H9 (cell line): ENCODE measurements around the gene PLEKHA7. TPM values are rescaled to one million over a fixed set of nuclear protein-coding genes. Genes with fewer than 3 reads are reported as not detected.

Experiments
- DNase-seq: peaks from one replicate; pipeline ENCODE4 v3.0.0-alpha.2; 2017
- H2AFZ ChIP-seq: one replicate; pipeline ENCODE4 v1.6.1; 2013; ENCODE audit warnings: mild to moderate bottlenecking, low read length, control low read depth, moderate library complexity
- H2AK5ac ChIP-seq: 2 replicates; pipeline ENCODE4 v1.6.1; 2013; ENCODE audit warnings: low read length, control low read depth, mixed read lengths; ENCODE audit not compliant: insufficient read length
- H2BK120ac ChIP-seq: one replicate; pipeline ENCODE4 v1.6.1; 2013; ENCODE audit warnings: low read depth, mild to moderate bottlenecking, low read length, control low read depth, inconsistent platforms; ENCODE audit not compliant: poor library complexity, severe bottlenecking
- H2BK12ac ChIP-seq: 2 replicates; pipeline ENCODE4 v1.6.1; 2013; ENCODE audit warnings: low read length, control low read depth, mixed read lengths, low read depth; ENCODE audit not compliant: insufficient read length
- H2BK15ac ChIP-seq: 2 replicates; pipeline ENCODE4 v1.6.1; 2013; ENCODE audit warnings: low read depth, low read length, control low read depth
- H2BK20ac ChIP-seq: one replicate; pipeline ENCODE4 v1.6.1; 2013; ENCODE audit warnings: low read depth, mild to moderate bottlenecking, low read length, control low read depth, inconsistent platforms; ENCODE audit not compliant: poor library complexity, severe bottlenecking
- H2BK5ac ChIP-seq: 2 replicates; pipeline ENCODE4 v1.6.1; 2013; ENCODE audit warnings: low read length, control low read depth, mixed read lengths; ENCODE audit not compliant: insufficient read length
- H3K14ac ChIP-seq: 2 replicates; pipeline ENCODE4 v1.6.1; 2013; ENCODE audit warnings: low read length, control low read depth; ENCODE audit not compliant: insufficient read depth
- H3K18ac ChIP-seq: 2 replicates; pipeline ENCODE4 v1.6.1; 2013; ENCODE audit warnings: low read depth, mild to moderate bottlenecking, mixed read lengths, low read length, control low read depth; ENCODE audit not compliant: insufficient read length
- H3K23ac ChIP-seq: 2 replicates; pipeline ENCODE4 v1.6.1; 2013; ENCODE audit warnings: low read length, control low read depth, mixed read lengths, low read depth; ENCODE audit not compliant: insufficient read length
- H3K23me2 ChIP-seq: 2 replicates; pipeline ENCODE4 v1.6.1; 2013; ENCODE audit warnings: low read depth, mild to moderate bottlenecking, mixed read lengths, low read length, control low read depth; ENCODE audit not compliant: insufficient read length, poor library complexity, severe bottlenecking
- H3K27ac ChIP-seq: 2 replicates; pipeline ENCODE4 v1.5.1; 2013; ENCODE audit warnings: low read length, control low read depth, mixed read lengths, low read depth; ENCODE audit not compliant: insufficient read length
- H3K27me3 ChIP-seq: 2 replicates; pipeline ENCODE4 v1.6.1; 2013; ENCODE audit warnings: low read length, control low read depth, inconsistent platforms; ENCODE audit not compliant: insufficient read depth
- H3K4ac ChIP-seq: 2 replicates; pipeline ENCODE4 v1.6.1; 2013; ENCODE audit warnings: low read depth, mild to moderate bottlenecking, control low read depth, inconsistent platforms, low read length, moderate library complexity
- H3K4me1 ChIP-seq: 2 replicates; pipeline ENCODE4 v1.6.1; 2013; ENCODE audit warnings: low read length, control low read depth, inconsistent platforms; ENCODE audit not compliant: insufficient read depth
- H3K4me2 ChIP-seq: 2 replicates; pipeline ENCODE4 v1.6.1; 2013; ENCODE audit warnings: low read length, control low read depth, mixed read lengths; ENCODE audit not compliant: insufficient read length, insufficient read depth
- H3K56ac ChIP-seq: 2 replicates; pipeline ENCODE4 v1.6.1; 2013; ENCODE audit warnings: low read depth, mild to moderate bottlenecking, mixed read lengths, low read length, control low read depth; ENCODE audit not compliant: insufficient read length
- H3K79me1 ChIP-seq: 2 replicates; pipeline ENCODE4 v1.6.1; 2013; ENCODE audit warnings: low read depth, mild to moderate bottlenecking, moderate library complexity, low read length, control low read depth, inconsistent platforms; ENCODE audit not compliant: insufficient read depth, poor library complexity, severe bottlenecking
- H3K79me2 ChIP-seq: 2 replicates; pipeline ENCODE4 v1.6.1; 2013; ENCODE audit warnings: low read length, control low read depth, inconsistent platforms; ENCODE audit not compliant: insufficient read depth
- H3K9ac ChIP-seq: 2 replicates; pipeline ENCODE4 v1.6.1; 2013; ENCODE audit warnings: low read length, control low read depth, mixed read lengths; ENCODE audit not compliant: insufficient read length; ENCODE audit errors: extremely low read depth
- H3K9me3 ChIP-seq: one replicate; pipeline ENCODE4 v1.6.1; 2013; ENCODE audit warnings: low read depth, low read length, inconsistent platforms; ENCODE audit not compliant: control insufficient read depth
- H3T11ph ChIP-seq: one replicate; pipeline ENCODE4 v1.6.1; 2013; ENCODE audit warnings: mild to moderate bottlenecking, low read length, control low read depth, inconsistent platforms
- H4K20me1 ChIP-seq: one replicate; pipeline ENCODE4 v1.6.1; 2013; ENCODE audit not compliant: control insufficient read depth, insufficient read length, insufficient read depth
- H4K5ac ChIP-seq: 2 replicates; pipeline ENCODE4 v1.6.1; 2013; ENCODE audit warnings: low read depth, mild to moderate bottlenecking, mixed read lengths, low read length, control low read depth; ENCODE audit not compliant: insufficient read length
- H4K8ac ChIP-seq: replicated peaks from 2 replicates; pipeline ENCODE4 v1.6.1; 2013; ENCODE audit warnings: low read length, control low read depth, mixed read lengths, low read depth; ENCODE audit not compliant: insufficient read length
- H4K91ac ChIP-seq: 2 replicates; pipeline ENCODE4 v1.6.1; 2013; ENCODE audit warnings: low read depth, mild to moderate bottlenecking, moderate library complexity, mixed read lengths, low read length, control low read depth; ENCODE audit not compliant: insufficient read length
- H3K27ac Mint-ChIP-seq, 3 experiments: 2 replicates in 2 of 3; 3 replicates in 1 of 3; pipeline ENCODE4 v1.8.0; 2020 to 2021; ENCODE audit warnings: mixed read lengths in 3 of 3, mild to moderate bottlenecking in 1 of 3, moderate library complexity in 1 of 3
- H3K27me3 Mint-ChIP-seq: 2 replicates; pipeline ENCODE4 v1.8.0; 2021; ENCODE audit warnings: low read depth, mild to moderate bottlenecking, moderate library complexity, mixed read lengths
- H3K36me3 Mint-ChIP-seq, 3 experiments: 2 replicates in 2 of 3; 3 replicates in 1 of 3; pipeline ENCODE4 v1.8.0; 2020 to 2021; ENCODE audit warnings: low read depth in 3 of 3, mixed read lengths in 3 of 3; ENCODE audit not compliant: insufficient read depth in 1 of 3
- H3K4me1 Mint-ChIP-seq, 2 experiments: 2 replicates each; pipeline ENCODE4 v1.8.0; 2020; ENCODE audit warnings: mixed read lengths in 2 of 2
- H3K4me3 Mint-ChIP-seq, 2 experiments: 2 replicates in 1 of 2; 3 replicates in 1 of 2; pipeline ENCODE4 v1.8.0; 2020 to 2021; ENCODE audit warnings: mild to moderate bottlenecking in 2 of 2, mixed read lengths in 2 of 2, moderate library complexity in 1 of 2
- H3K9me3 Mint-ChIP-seq, 2 experiments: 2 replicates in 1 of 2; 3 replicates in 1 of 2; pipeline ENCODE4 v1.8.0; 2020; ENCODE audit warnings: mild to moderate bottlenecking in 2 of 2, mixed read lengths in 2 of 2, moderate library complexity in 1 of 2
- WGBS: extraction: QIAGEN DNeasy Blood & Tissue Kit; methylation state at CpG from one replicate; pipeline ENCODE4 v1.1.7; 2013; ENCODE audit warnings: missing lambda C conversion rate, low lambda C conversion rate, mixed read lengths; ENCODE audit not compliant: insufficient read length; ENCODE audit errors: extremely low coverage; 5-methylcytosine and 5-hydroxymethylcytosine counted together
- total RNA-seq: library from RNA; stranded (reverse); gene quantifications from 2 replicates; pipeline ENCODE4 v1.2.1, GENCODE V29; 2021
- TF ChIP-seq, protein P1 (sequence below): fragments of 200-600 bp; sonication (generic); conservative IDR thresholded peaks from 3 replicates; pipeline ENCODE4 v1.8.0; 2021; ENCODE audit warnings: antibody characterized with exemption, mild to moderate bottlenecking

Gene PLEKHA7
- total RNA-seq, 1 experiment from 2014 or later = 21.0 TPM

GRCh38 chr11:16777613-16777975 lies 236.6 kb downstream of the PLEKHA7 start:
- no peaks in the 10 kb centered on the region for H3K79me2 ChIP-seq
- Mint-ChIP-seq H3K9me3 (no peaks in the 10 kb centered on the region), H3K4me3 (no peak overlapping the region), H3K27me3 (no peaks in the 10 kb centered on the region; the same call in 1 of the 2 replicates), H3K36me3 (peaks cover 2 to 13% (median 7%) of the 10 kb centered on the region in 3 experiments), H3K4me1 (peaks cover 36 to 40% of the 10 kb centered on the region in 2 experiments), H3K27ac (no peak overlapping the region; a peak in 1 of 7 replicates)
- H3K9ac ChIP-seq = no peak overlapping the region
- no peak overlapping the region for H2AFZ ChIP-seq
- no peak overlapping the region for H2BK12ac ChIP-seq
- no peaks in the 10 kb centered on the region for H3K9me3 ChIP-seq
- H3K4me1 ChIP-seq = 0 out of 2 replicates have a peak, but pooled peaks cover 5% of the 10 kb centered on the region
- no peak overlapping the region for H2BK5ac ChIP-seq
- H2BK15ac ChIP-seq = no peak overlapping the region
- H3K79me1 ChIP-seq = no peaks in the 10 kb centered on the region
- H3K56ac ChIP-seq = no peak overlapping the region
- H3K14ac ChIP-seq = no peak overlapping the region
- TF ChIP-seq, protein P1, sequence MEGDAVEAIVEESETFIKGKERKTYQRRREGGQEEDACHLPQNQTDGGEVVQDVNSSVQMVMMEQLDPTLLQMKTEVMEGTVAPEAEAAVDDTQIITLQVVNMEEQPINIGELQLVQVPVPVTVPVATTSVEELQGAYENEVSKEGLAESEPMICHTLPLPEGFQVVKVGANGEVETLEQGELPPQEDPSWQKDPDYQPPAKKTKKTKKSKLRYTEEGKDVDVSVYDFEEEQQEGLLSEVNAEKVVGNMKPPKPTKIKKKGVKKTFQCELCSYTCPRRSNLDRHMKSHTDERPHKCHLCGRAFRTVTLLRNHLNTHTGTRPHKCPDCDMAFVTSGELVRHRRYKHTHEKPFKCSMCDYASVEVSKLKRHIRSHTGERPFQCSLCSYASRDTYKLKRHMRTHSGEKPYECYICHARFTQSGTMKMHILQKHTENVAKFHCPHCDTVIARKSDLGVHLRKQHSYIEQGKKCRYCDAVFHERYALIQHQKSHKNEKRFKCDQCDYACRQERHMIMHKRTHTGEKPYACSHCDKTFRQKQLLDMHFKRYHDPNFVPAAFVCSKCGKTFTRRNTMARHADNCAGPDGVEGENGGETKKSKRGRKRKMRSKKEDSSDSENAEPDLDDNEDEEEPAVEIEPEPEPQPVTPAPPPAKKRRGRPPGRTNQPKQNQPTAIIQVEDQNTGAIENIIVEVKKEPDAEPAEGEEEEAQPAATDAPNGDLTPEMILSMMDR = no peak
- no peak overlapping the region for H3T11ph ChIP-seq
- no peak overlapping the region for H4K8ac ChIP-seq
- no peak overlapping the region for H4K5ac ChIP-seq
- H2AK5ac ChIP-seq = no peak overlapping the region
- no peak overlapping the region for H3K18ac ChIP-seq
- no peak for DNase-seq
- H4K91ac ChIP-seq = no peak overlapping the region
- no peak overlapping the region for H2BK120ac ChIP-seq
- no peak overlapping the region for H3K27ac ChIP-seq
- no peak overlapping the region for H3K23ac ChIP-seq
- H3K4ac ChIP-seq = no peak overlapping the region
- H3K4me2 ChIP-seq = no peak overlapping the region
- H4K20me1 ChIP-seq = no peaks in the 10 kb centered on the region
- H3K23me2 ChIP-seq = no peaks in the 10 kb centered on the region
- no CpG with 5 or more reads among the region's 3 CpGs for WGBS
- H2BK20ac ChIP-seq = no peak overlapping the region
- H3K27me3 ChIP-seq = no peaks in the 10 kb centered on the region
